CD14-positive monocyte (primary cell): ENCODE results near the gene MAD1L1. TPM values are rescaled to one million over a fixed set of nuclear protein-coding genes. Genes with fewer than 3 reads are reported as not detected.

Source experiments
- DNase-seq, 3 donors: peaks; one replicate each; pipeline ENCODE4 v3.0.0-alpha.2; 2011 to 2022
- H2AFZ ChIP-seq: 2 replicates; pipeline ENCODE4 v1.6.0; 2012; ENCODE audit warnings: mild to moderate bottlenecking, low read depth, low read length, inconsistent platforms; ENCODE audit not compliant: insufficient read depth, poor library complexity, severe bottlenecking
- H3K27ac ChIP-seq, 2 donors: 1 replicate in 1 of 2; 2 replicates in 1 of 2; pipeline ENCODE4 v1.5.1; 2012 to 2013; ENCODE audit warnings: low read length in 2 of 2, control low read depth in 1 of 2, inconsistent platforms in 1 of 2, low read depth in 1 of 2, mild to moderate bottlenecking in 1 of 2
- H3K27me3 ChIP-seq, 2 donors: one replicate each; pipeline versions ENCODE4 v1.6.0 to v1.6.1; 2011 to 2013; ENCODE audit warnings: low read length in 2 of 2; ENCODE audit not compliant: control insufficient read depth in 2 of 2, insufficient read depth in 2 of 2
- H3K36me3 ChIP-seq, 2 donors: replicated peaks in 1 of 2; 1 replicate in 1 of 2; 2 replicates in 1 of 2; pipeline versions ENCODE4 v1.5.1 to v1.6.1; 2012 to 2013; ENCODE audit warnings: low read length in 2 of 2, control low read depth in 1 of 2, inconsistent platforms in 1 of 2, mild to moderate bottlenecking in 1 of 2; ENCODE audit not compliant: insufficient read depth in 2 of 2, control insufficient read depth in 1 of 2
- H3K4me1 ChIP-seq, 2 donors: 1 replicate in 1 of 2; 2 replicates in 1 of 2; pipeline versions ENCODE4 v1.5.1 to v1.6.1; 2012 to 2013; ENCODE audit warnings: low read length in 2 of 2, control low read depth in 1 of 2, inconsistent platforms in 1 of 2, mild to moderate bottlenecking in 1 of 2, moderate library complexity in 1 of 2; ENCODE audit not compliant: insufficient read depth in 2 of 2, control insufficient read depth in 1 of 2
- H3K4me2 ChIP-seq: replicated peaks from 2 replicates; pipeline ENCODE3; 2012; ENCODE audit warnings: low read length, moderate library complexity, mild to moderate bottlenecking; ENCODE audit not compliant: poor library complexity, severe bottlenecking; ENCODE audit errors: extremely low read depth
- H3K4me3 ChIP-seq, 3 experiments: fragments of 200-600 bp in 1 of 3; sonication (generic) in 1 of 3; replicated peaks in 1 of 3; 1 replicate in 2 of 3; 2 replicates in 1 of 3; pipeline ENCODE4 v1.5.1; 2011 to 2013; ENCODE audit warnings: low read length in 3 of 3, mild to moderate bottlenecking in 3 of 3, control low read depth in 2 of 3, low read depth in 2 of 3, inconsistent platforms in 1 of 3, moderate library complexity in 1 of 3
- H3K79me2 ChIP-seq: 2 replicates; pipeline ENCODE4 v1.6.0; 2012; ENCODE audit warnings: mild to moderate bottlenecking, control low read depth, inconsistent platforms, low read length, moderate library complexity; ENCODE audit not compliant: insufficient read depth
- H3K9ac ChIP-seq: 2 replicates; pipeline ENCODE4 v1.6.0; 2017; ENCODE audit warnings: low read length, mild to moderate bottlenecking; ENCODE audit not compliant: insufficient read depth, poor library complexity, severe bottlenecking
- H3K9me3 ChIP-seq, 2 donors: replicated peaks in 1 of 2; 1 replicate in 1 of 2; 2 replicates in 1 of 2; pipeline versions ENCODE4 v1.5.1 to v1.6.1; 2012 to 2013; ENCODE audit warnings: low read length in 2 of 2, control low read depth in 1 of 2; ENCODE audit not compliant: control insufficient read depth in 1 of 2, insufficient read depth in 1 of 2
- H4K20me1 ChIP-seq: 2 replicates; pipeline ENCODE4 v1.6.0; 2012; ENCODE audit warnings: mild to moderate bottlenecking, low read length, control low read depth, moderate library complexity; ENCODE audit not compliant: insufficient read depth
- H3K27ac Mint-ChIP-seq, 7 donors: one replicate each; pipeline ENCODE4 v1.8.0; 2020; ENCODE audit warnings: mild to moderate bottlenecking in 7 of 7, mixed read lengths in 7 of 7, moderate library complexity in 6 of 7, inconsistent platforms in 2 of 7
- H3K27me3 Mint-ChIP-seq, 3 donors: one replicate each; pipeline ENCODE4 v1.8.0; 2021 to 2022; ENCODE audit warnings: low read depth in 3 of 3, mild to moderate bottlenecking in 3 of 3, mixed read lengths in 3 of 3, moderate library complexity in 3 of 3, inconsistent platforms in 1 of 3
- H3K36me3 Mint-ChIP-seq, 2 donors: one replicate each; pipeline ENCODE4 v1.8.0; 2020; ENCODE audit warnings: mixed read lengths in 2 of 2, inconsistent platforms in 1 of 2, mild to moderate bottlenecking in 1 of 2
- H3K4me1 Mint-ChIP-seq: one replicate; pipeline ENCODE4 v1.8.0; 2020; ENCODE audit warnings: mild to moderate bottlenecking, mixed read lengths
- H3K4me3 Mint-ChIP-seq, 2 donors: one replicate each; pipeline ENCODE4 v1.8.0; 2020; ENCODE audit warnings: mild to moderate bottlenecking in 2 of 2, mixed read lengths in 2 of 2, moderate library complexity in 1 of 2
- H3K9me3 Mint-ChIP-seq, 7 donors: one replicate each; pipeline ENCODE4 v1.8.0; 2020 to 2022; ENCODE audit warnings: mixed read lengths in 7 of 7, mild to moderate bottlenecking in 6 of 7, moderate library complexity in 6 of 7, inconsistent platforms in 2 of 7
- CTCF ChIP-seq: fragments of 200-600 bp; IDR thresholded peaks from one replicate; pipeline ENCODE4 v1.8.0; 2022; ENCODE audit warnings: antibody characterized with exemption, mild to moderate bottlenecking
- WGBS: methylation state at CpG from one replicate; pipeline ENCODE4 v1.1.5; 2013; ENCODE audit warnings: missing lambda C conversion rate; ENCODE audit not compliant: insufficient coverage; 5-methylcytosine and 5-hydroxymethylcytosine counted together
- intact Hi-C, 2 donors: fragments of 100-400 bp; cut with micrococcal nuclease; formaldehyde crosslinking; loops; one replicate each; pipeline versions ENCODE4 v1.15.0 to v1.15.1; 2023
- polyA plus RNA-seq, 3 donors: library from polyadenylated mRNA; depleted of rRNA in 1 of 3; unstranded in 2 of 3; stranded (reverse) in 1 of 3; fragments of 300-500 nt in 2 of 3; fragments of >200 nt in 1 of 3; fragmentation: Illumina TruSeq in 2 of 3; gene quantifications; 1 replicate in 2 of 3; 2 replicates in 1 of 3; pipeline ENCODE4 v1.2.3, GENCODE V29; 2012 to 2021

The MAD1L1 gene
- polyA plus RNA-seq, 3 donors = 22.0 to 39.4 (median 33.2) TPM

GRCh38 chr7:2143981-2144595 lies 88.7 kb downstream of the MAD1L1 start:
- WGBS = 98% methylated on average over 25 of the region's 25 CpGs
- no peaks in the 10 kb centered on the region for H3K27me3 ChIP-seq
- H3K9me3 ChIP-seq = no peaks in the 10 kb centered on the region
- no peak for TF ChIP-seq CTCF
- H3K36me3 ChIP-seq = peaks cover 49 to 64% of the 10 kb centered on the region in 2 donors
- no peak for DNase-seq
- Mint-ChIP-seq H3K9me3 (no peaks in the 10 kb centered on the region), H3K4me1 (peaks cover 6% of the 10 kb centered on the region), H3K27me3 (no peaks in the 10 kb centered on the region), H3K36me3 (peaks cover 48 to 69% of the 10 kb centered on the region in 2 donors), H3K27ac (peak overlapping the region in 2 of 7 donors; percentile 42 to 46), H3K4me3 (no peak overlapping the region)
- H3K9ac ChIP-seq = no peak overlapping the region
- H3K4me2 ChIP-seq = no peak overlapping the region
- H4K20me1 ChIP-seq = no peaks in the 10 kb centered on the region
- H3K27ac ChIP-seq = no peak overlapping the region
- intact Hi-C loops = no loop called here
- H3K4me3 ChIP-seq = no peak overlapping the region
- H3K4me1 ChIP-seq = no peaks in the 10 kb centered on the region
- H2AFZ ChIP-seq = no peak overlapping the region
- H3K79me2 ChIP-seq = no peaks in the 10 kb centered on the region

- 100% methylated on average over 6 of the region's 7 CpGs for WGBS
These were observed 89.3 kb downstream of the MAD1L1 start for GRCh38 chr7:2143450-2143849.

More at GRCh38 chr7:2143450-2143849, 89.3 kb downstream of the MAD1L1 start:
- Histone ChIP-seq H3K27me3 (no peaks in the 10 kb centered on the region), H3K9ac (no peak overlapping the region), H3K9me3 (no peaks in the 10 kb centered on the region), H3K4me3 (no peak overlapping the region), H3K36me3 (peaks cover 44 to 58% of the 10 kb centered on the region in 2 donors), H3K4me1 (peaks cover 5 to 6% of the 10 kb centered on the region in 2 donors), H3K27ac (no peak overlapping the region), H2AFZ (no peak overlapping the region), H3K79me2 (no peaks in the 10 kb centered on the region), H3K4me2 (no peak overlapping the region), H4K20me1 (no peaks in the 10 kb centered on the region)
- peak overlapping the region in 2 of 7 donors; percentile 46 to 78 for H3K27ac Mint-ChIP-seq
- peaks cover 11% of the 10 kb centered on the region for H3K4me1 Mint-ChIP-seq
- intact Hi-C loops = no loop called here
- H3K36me3 Mint-ChIP-seq = peaks cover 43 to 62% of the 10 kb centered on the region in 2 donors
- no peak for DNase-seq
- no peak overlapping the region for H3K4me3 Mint-ChIP-seq
- no peaks in the 10 kb centered on the region for H3K27me3 Mint-ChIP-seq
- no peaks in the 10 kb centered on the region for H3K9me3 Mint-ChIP-seq
- TF ChIP-seq CTCF = no peak
